Measurements from ENCODE around the gene ME3.

DNA sequence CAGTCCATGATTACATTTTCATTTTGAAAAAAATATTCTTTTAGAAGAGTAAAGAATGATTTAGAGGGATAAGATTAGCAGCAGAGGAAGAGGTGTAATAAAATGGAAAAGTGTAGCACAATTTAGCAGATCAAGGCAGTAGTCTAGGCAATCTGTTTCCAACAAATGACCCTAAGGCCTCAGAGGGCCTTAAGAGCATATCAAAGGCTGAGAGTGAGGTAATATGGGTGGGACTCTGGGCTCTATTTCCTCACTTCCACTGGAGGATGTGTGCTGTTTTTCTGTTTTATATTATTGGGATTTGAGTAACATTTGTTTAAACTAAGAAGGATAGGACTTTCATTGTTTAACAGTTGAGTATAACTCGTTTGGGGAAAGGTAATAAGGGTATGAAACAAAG, 269.0 kb downstream of the ME3 start:
- TF ChIP-seq, protein P1, sequence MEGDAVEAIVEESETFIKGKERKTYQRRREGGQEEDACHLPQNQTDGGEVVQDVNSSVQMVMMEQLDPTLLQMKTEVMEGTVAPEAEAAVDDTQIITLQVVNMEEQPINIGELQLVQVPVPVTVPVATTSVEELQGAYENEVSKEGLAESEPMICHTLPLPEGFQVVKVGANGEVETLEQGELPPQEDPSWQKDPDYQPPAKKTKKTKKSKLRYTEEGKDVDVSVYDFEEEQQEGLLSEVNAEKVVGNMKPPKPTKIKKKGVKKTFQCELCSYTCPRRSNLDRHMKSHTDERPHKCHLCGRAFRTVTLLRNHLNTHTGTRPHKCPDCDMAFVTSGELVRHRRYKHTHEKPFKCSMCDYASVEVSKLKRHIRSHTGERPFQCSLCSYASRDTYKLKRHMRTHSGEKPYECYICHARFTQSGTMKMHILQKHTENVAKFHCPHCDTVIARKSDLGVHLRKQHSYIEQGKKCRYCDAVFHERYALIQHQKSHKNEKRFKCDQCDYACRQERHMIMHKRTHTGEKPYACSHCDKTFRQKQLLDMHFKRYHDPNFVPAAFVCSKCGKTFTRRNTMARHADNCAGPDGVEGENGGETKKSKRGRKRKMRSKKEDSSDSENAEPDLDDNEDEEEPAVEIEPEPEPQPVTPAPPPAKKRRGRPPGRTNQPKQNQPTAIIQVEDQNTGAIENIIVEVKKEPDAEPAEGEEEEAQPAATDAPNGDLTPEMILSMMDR (IDR thresholded peaks at IDR 0.05) = no peak
- TF ChIP-seq EZH2 (IDR thresholded peaks at IDR 0.05; ENCODE audit: borderline replicate concordance, insufficient read depth, low read depth, low read length, poor library complexity, severe bottlenecking) = no peak
